Bronchial epithelial cell (primary cell): Measurements from ENCODE around the gene LMBR1L. TPM values are rescaled to one million over a fixed set of nuclear protein-coding genes. Genes with fewer than 3 reads are reported as not detected.

ENCODE experiments used
- DNase-seq: peaks from one replicate; pipeline ENCODE4 v3.0.0-alpha.2; 2010; ENCODE audit warnings: low read depth
- FAIRE-seq: peaks from 2 replicates; lab custom pipeline; 2011; peaks lifted over from hg19 to GRCh38; lab: Jason Lieb, UNC
- H3K27me3 ChIP-seq: 2 replicates; pipeline ENCODE4 v1.5.1; 2011; ENCODE audit warnings: low read length; ENCODE audit not compliant: control insufficient read depth, insufficient read depth
- H3K36me3 ChIP-seq: 2 replicates; pipeline ENCODE4 v1.5.1; 2011; ENCODE audit warnings: low read length; ENCODE audit not compliant: control insufficient read depth, insufficient read depth
- H3K4me3 ChIP-seq: 2 replicates; pipeline ENCODE4 v1.5.1; 2011; ENCODE audit warnings: mild to moderate bottlenecking, low read depth, low read length, control low read depth
- CTCF ChIP-seq: IDR thresholded peaks from 2 replicates; pipeline ENCODE4 v1.5.1; 2011; ENCODE audit warnings: mild to moderate bottlenecking, moderate library complexity, low read length, control low read depth, inconsistent platforms; ENCODE audit not compliant: insufficient read depth, severe bottlenecking
- total RNA-seq: library from RNA; depleted of rRNA; stranded (reverse); fragments of >200 nt; gene quantifications from 2 replicates; pipeline ENCODE4 v1.2.1, GENCODE V29; 2014

Gene LMBR1L
- total RNA-seq, 1 donor from 2014 or later: 24.0 TPM

GRCh38 chr12:49091836-49092085, 18.9 kb downstream of the LMBR1L start:
- H3K4me3 ChIP-seq: no peak overlapping the region
- DNase-seq (no peak), FAIRE-seq (no peak)
- no peaks in the 10 kb centered on the region for H3K36me3 ChIP-seq
- TF ChIP-seq CTCF: no peak
- peaks cover 47% of the 10 kb centered on the region for H3K27me3 ChIP-seq

GRCh38 chr12:49091056-49091835, 19.4 kb downstream of the LMBR1L start:
- Histone ChIP-seq H3K27me3 (peaks cover 47% of the 10 kb centered on the region), H3K36me3 (no peaks in the 10 kb centered on the region), H3K4me3 (no peak overlapping the region)
- no peak for TF ChIP-seq CTCF
- DNase-seq (no peak), FAIRE-seq (no peak)

GRCh38 chr12:49089821-49090773, 20.6 kb downstream of the LMBR1L start:
- DNase-seq (no peak), FAIRE-seq (no peak)
- no peak overlapping the region for H3K4me3 ChIP-seq
- no peaks in the 10 kb centered on the region for H3K36me3 ChIP-seq
- TF ChIP-seq CTCF: peak; percentile 20
- H3K27me3 ChIP-seq: peaks cover 47% of the 10 kb centered on the region

- no peaks in the 10 kb centered on the region for H3K36me3 ChIP-seq
- DNase-seq (no peak), FAIRE-seq (no peak)
- no peak for TF ChIP-seq CTCF
- peaks cover 40% of the 10 kb centered on the region for H3K27me3 ChIP-seq
- H3K4me3 ChIP-seq: no peak overlapping the region
These were observed 21.7 kb downstream of the LMBR1L start for GRCh38 chr12:49088932-49089330.

GRCh38 chr12:49088150-49088931, 22.3 kb downstream of the LMBR1L start:
- FAIRE-seq (no peak), DNase-seq (peak; percentile 93)
- Histone ChIP-seq H3K36me3 (no peaks in the 10 kb centered on the region), H3K27me3 (peaks cover 35% of the 10 kb centered on the region), H3K4me3 (no peak overlapping the region)
- TF ChIP-seq CTCF: peak; percentile 89
